HCT116 (cell line): ENCODE data around the gene GIT1.

ENCODE experiments used
- CTCF ChIP-seq, 3 experiments: fragments of 200-600 bp in 1 of 3; sonication (generic) in 1 of 3; IDR thresholded peaks in 2 of 3; conservative IDR thresholded peaks in 1 of 3; 2 replicates each; pipeline ENCODE4 v1.5.1; 2012 to 2017; ENCODE audit warnings: low read depth in 2 of 3, low read length in 2 of 3, antibody characterized with exemption in 1 of 3, borderline replicate concordance in 1 of 3, control low read depth in 1 of 3, mild to moderate bottlenecking in 1 of 3, mixed read lengths in 1 of 3, mixed run types in 1 of 3, moderate library complexity in 1 of 3; ENCODE audit not compliant: insufficient read depth in 1 of 3
- ELF1 ChIP-seq: IDR thresholded peaks from 2 replicates; pipeline ENCODE4 v1.6.1; 2012; ENCODE audit warnings: low read depth, borderline replicate concordance
- EZH2 ChIP-seq: fragments of 200-600 bp; sonication (generic); IDR thresholded peaks from 2 replicates; pipeline ENCODE4 v1.6.1; 2017; ENCODE audit warnings: antibody characterized with exemption, mixed run types
- JUND ChIP-seq: IDR thresholded peaks from 2 replicates; pipeline ENCODE4 v1.6.1; 2012
- POLR2A ChIP-seq: IDR thresholded peaks from 2 replicates; pipeline ENCODE4 v1.7.0; 2011; ENCODE audit warnings: borderline replicate concordance; ENCODE audit not compliant: insufficient read depth, insufficient read length; ENCODE audit errors: extremely low read depth
- RAD21 ChIP-seq: IDR thresholded peaks from 2 replicates; pipeline ENCODE4 v1.6.1; 2012; ENCODE audit warnings: low read depth, mild to moderate bottlenecking
- YY1 ChIP-seq: IDR thresholded peaks from 2 replicates; pipeline ENCODE4 v1.6.1; 2011; ENCODE audit warnings: low read length, low read depth, moderate library complexity, mild to moderate bottlenecking; ENCODE audit not compliant: insufficient replicate concordance; ENCODE audit errors: extremely low read depth
- ZNF274 ChIP-seq: fragments of 200-500 bp; sonication (Bioruptor generic); IDR thresholded peaks from 2 replicates; pipeline ENCODE4 v1.6.1; 2014; ENCODE audit warnings: mild to moderate bottlenecking, low read depth, low read length, inconsistent platforms

- TF ChIP-seq POLR2A, result no peak
- TF ChIP-seq CTCF (IDR thresholded peaks at IDR 0.05 in 2 of 3, conservative IDR thresholded peaks at IDR 0.05 in 1 of 3; ENCODE audit: borderline replicate concordance in 1 of 3, insufficient read depth in 1 of 3, low read depth in 2 of 3, low read length in 2 of 3), result no peak
- no peak for TF ChIP-seq JUND
- TF ChIP-seq YY1, result no peak
- no peak for TF ChIP-seq ELF1
- TF ChIP-seq EZH2, result no peak
- TF ChIP-seq RAD21, result no peak
- no peak for TF ChIP-seq ZNF274
These were observed 64.8 kb downstream of the GIT1 start for GRCh38 chr17:29524692-29525091.
